Hepatocyte (in vitro differentiated cells): Measurements from ENCODE around the gene PRKAB2.

Experiments used
- CTCF ChIP-seq: fragments of 200-600 bp; sonication (generic); IDR thresholded peaks from 2 replicates; pipeline ENCODE4 v1.5.1; 2016; ENCODE audit warnings: antibody characterized with exemption, mild to moderate bottlenecking; ENCODE audit not compliant: poor library complexity
- EZH2 ChIP-seq: fragments of 200-600 bp; sonication (generic); IDR thresholded peaks from 2 replicates; pipeline ENCODE4 v1.6.1; 2016; ENCODE audit warnings: antibody characterized with exemption, mild to moderate bottlenecking, borderline replicate concordance
- EZH2phosphoT487 ChIP-seq: fragments of 200-600 bp; sonication (generic); IDR thresholded peaks from one replicate; pipeline ENCODE4 v1.6.1; 2018; ENCODE audit warnings: antibody characterized with exemption, mild to moderate bottlenecking, low read depth, moderate library complexity; ENCODE audit not compliant: unreplicated experiment, severe bottlenecking

DNA sequence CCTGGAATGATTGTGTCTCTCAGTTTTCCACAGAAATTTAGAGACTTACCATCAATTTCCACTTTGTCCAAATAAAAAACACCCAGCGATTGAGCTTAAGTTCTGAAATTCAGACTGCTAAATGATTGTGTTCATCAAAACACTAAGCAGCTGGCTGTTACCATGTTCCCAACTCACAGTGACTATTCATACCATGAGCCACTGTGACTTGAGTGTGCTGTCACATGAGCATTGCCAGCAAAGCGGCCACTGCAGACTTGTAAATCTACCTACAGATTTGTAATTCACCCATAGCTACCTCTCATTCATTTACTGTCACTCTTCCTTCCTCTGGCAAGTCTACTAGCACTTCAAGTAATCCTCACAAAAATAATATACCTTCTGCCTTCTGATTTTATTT is 17.2 kb upstream of the PRKAB2 start:
- TF ChIP-seq CTCF (no peak), EZH2phosphoT487 (no peak), EZH2 (no peak)
